K562 (cell line): ENCODE measurements around the gene AKAP6. TPM values are rescaled to one million over a fixed set of nuclear protein-coding genes. Genes with fewer than 3 reads are reported as not detected.

Experiments used
- ATAC-seq: fragments of 200-7000 bp; cut with Tn5 transposase; 3 replicates; pipeline ENCODE4 v1.9.1; 2020; ENCODE audit warnings: moderate library complexity
- BruUV-seq: library from RNA; stranded (reverse); fragments of 400-500 nt; replicated peaks from 2 replicates; lab custom pipeline; 2021; lab: Mats Ljungman, UMichigan
- CTCF ChIA-PET: fragments of 300-600 bp; formaldehyde crosslinking; extraction: SDS; loops from one replicate; lab custom pipeline; 2021; ENCODE audit warnings: low intra/inter-chr PET ratio; lab: Yijun Ruan, JAX
- POLR2A ChIA-PET: fragments of 300-600, 350-650 bp; sonication (Branson Sonifier 250); formaldehyde crosslinking; extraction: SDS; loops from one replicate; lab custom pipeline; 2021; ENCODE audit warnings: antibody characterized with exemption, inconsistent platforms; lab: Yijun Ruan, JAX
- DNase-seq, 4 experiments: peaks; one replicate each; pipeline versions ENCODE4 v3.0.0 to v3.0.0-alpha.2; 2011 to 2018; ENCODE audit warnings: low spot score in 3 of 4, mixed read lengths in 3 of 4; ENCODE audit errors: extremely low read depth in 1 of 4
- FAIRE-seq: peaks from 2 replicates; lab custom pipeline; 2011; peaks lifted over from hg19 to GRCh38; lab: Jason Lieb, UNC
- H2AFZ ChIP-seq: 2 replicates; pipeline ENCODE4 v1.6.0; 2011; ENCODE audit warnings: low read depth, low read length, control low read depth, inconsistent platforms
- H3K27ac ChIP-seq: fragments of 200-600 bp; 3 replicates; pipeline ENCODE4 v1.8.0; 2011; ENCODE audit warnings: low read depth, mild to moderate bottlenecking, control low read depth, inconsistent platforms, low read length, moderate library complexity, mixed read lengths; ENCODE audit errors: extremely low read depth
- H3K27me3 ChIP-seq, 2 experiments: fragments of 300-600 bp in 1 of 2; 2 replicates in 1 of 2; 3 replicates in 1 of 2; pipeline versions ENCODE4 v1.6.0 to v1.8.0; 2011; ENCODE audit warnings: inconsistent platforms in 2 of 2, low read length in 2 of 2, mild to moderate bottlenecking in 1 of 2, mixed read lengths in 1 of 2, moderate library complexity in 1 of 2; ENCODE audit not compliant: control insufficient read depth in 2 of 2, insufficient read depth in 2 of 2
- H3K36me3 ChIP-seq: fragments of 300-600 bp; 3 replicates; pipeline ENCODE4 v1.8.0; 2011; ENCODE audit warnings: mild to moderate bottlenecking, low read length, inconsistent platforms; ENCODE audit not compliant: control insufficient read depth, insufficient read depth
- H3K4me1 ChIP-seq, 2 experiments: fragments of 200-600 bp in 1 of 2; replicated peaks in 1 of 2; 2 replicates in 1 of 2; 3 replicates in 1 of 2; pipeline versions ENCODE4 v1.5.1 to v1.8.0; 2011; ENCODE audit warnings: inconsistent platforms in 2 of 2, low read length in 2 of 2, mild to moderate bottlenecking in 1 of 2, mixed read lengths in 1 of 2, moderate library complexity in 1 of 2; ENCODE audit not compliant: control insufficient read depth in 2 of 2, insufficient read depth in 2 of 2
- H3K4me2 ChIP-seq: 2 replicates; pipeline ENCODE4 v1.6.1; 2011; ENCODE audit warnings: low read length, control low read depth, inconsistent platforms, mixed read lengths; ENCODE audit not compliant: insufficient read depth
- H3K4me3 ChIP-seq: fragments of 200-600 bp; sonication (generic), shearing (Covaris generic); 2 replicates; pipeline ENCODE4 v1.5.1; 2016; ENCODE audit warnings: control low read depth, inconsistent platforms
- H3K79me2 ChIP-seq: fragments of 200-600 bp; 3 replicates; pipeline ENCODE4 v1.8.0; 2011; ENCODE audit warnings: low read length, inconsistent platforms; ENCODE audit not compliant: control insufficient read depth, insufficient read depth
- H3K9ac ChIP-seq, 2 experiments: 2 replicates each; pipeline versions ENCODE4 v1.6.0 to v1.6.1; 2011; ENCODE audit warnings: low read depth in 2 of 2, low read length in 2 of 2, control low read depth in 1 of 2, inconsistent platforms in 1 of 2, mild to moderate bottlenecking in 1 of 2, mixed read lengths in 1 of 2; ENCODE audit not compliant: insufficient read depth in 1 of 2
- H3K9me1 ChIP-seq: one replicate; pipeline ENCODE4 v1.6.0; 2011; ENCODE audit warnings: inconsistent platforms, mild to moderate bottlenecking, low read length, moderate library complexity; ENCODE audit not compliant: control insufficient read depth, insufficient read depth
- H3K9me3 ChIP-seq: replicated peaks from 2 replicates; pipeline ENCODE4 v1.5.1; 2011; ENCODE audit warnings: low read depth, low read length, inconsistent platforms; ENCODE audit not compliant: control insufficient read depth, insufficient read depth
- H4K20me1 ChIP-seq: replicated peaks from 2 replicates; pipeline ENCODE4 v1.6.1; 2011; ENCODE audit warnings: low read length, inconsistent platforms, mixed read lengths; ENCODE audit not compliant: control insufficient read depth, insufficient read depth
- BRD9 ChIP-seq: fragments of 450-650 bp; IDR thresholded peaks from 2 replicates; pipeline ENCODE4 v1.6.1; 2018; ENCODE audit warnings: low read depth; ENCODE audit not compliant: partially characterized antibody
- CC2D1A ChIP-seq: fragments of 450-650 bp; IDR thresholded peaks from 2 replicates; pipeline ENCODE4 v1.6.1; 2017; ENCODE audit warnings: mild to moderate bottlenecking
- GABPB1 ChIP-seq: sonication (generic); formaldehyde crosslinking; IDR thresholded peaks from 2 replicates; pipeline ENCODE4 v1.8.0; 2022; ENCODE audit warnings: mild to moderate bottlenecking, missing genetic modification reagents
- HOMEZ ChIP-seq: fragments of 250-450 bp; sonication (Bioruptor Pico); IDR thresholded peaks from 2 replicates; pipeline ENCODE4 v1.4.0; 2020; ENCODE audit warnings: mild to moderate bottlenecking, moderate library complexity
- TCF7 ChIP-seq: sonication (generic); IDR thresholded peaks from 2 replicates; pipeline ENCODE4 v1.6.1; 2016; ENCODE audit warnings: antibody characterized with exemption, borderline replicate concordance
- THRA ChIP-seq: fragments of 450-650 bp; IDR thresholded peaks from 2 replicates; pipeline ENCODE4 v1.6.1; 2017; ENCODE audit warnings: mild to moderate bottlenecking, moderate library complexity
- TRIM25 ChIP-seq: fragments of 450-650 bp; IDR thresholded peaks from 2 replicates; pipeline ENCODE4 v1.7.0; 2016; ENCODE audit warnings: borderline replicate concordance
- ZMIZ1 ChIP-seq, 2 experiments: fragments of 150-350 bp in 1 of 2; IDR thresholded peaks; 2 replicates each; pipeline ENCODE4 v1.6.1; 2012 to 2016; ENCODE audit warnings: low read depth in 2 of 2, low read length in 2 of 2, mild to moderate bottlenecking in 1 of 2, moderate library complexity in 1 of 2
- ZNF140 ChIP-seq: fragments of 250-450 bp; sonication (Bioruptor Pico); IDR thresholded peaks from 2 replicates; pipeline ENCODE4 v1.8.0; 2021; ENCODE audit warnings: moderate library complexity, mild to moderate bottlenecking, inconsistent platforms
- ZNF274 ChIP-seq: IDR thresholded peaks from 2 replicates; pipeline ENCODE4 v1.6.1; 2011; ENCODE audit warnings: low read depth, mild to moderate bottlenecking, low read length, moderate library complexity, borderline replicate concordance
- ZNF79 ChIP-seq: fragments of 250-450 bp; sonication (Bioruptor Pico); IDR thresholded peaks from 2 replicates; pipeline ENCODE4 v1.4.0; 2020; ENCODE audit warnings: low read depth, mild to moderate bottlenecking, moderate library complexity
- in situ Hi-C: fragments of 300-500 bp; cut with MboI; formaldehyde crosslinking; loops from 4 replicates; pipeline ENCODE4 v1.15.0; 2018; ENCODE audit warnings: inconsistent platforms, mixed read lengths
- intact Hi-C: fragments of 100-400 bp; cut with micrococcal nuclease; formaldehyde crosslinking; loops from 2 replicates; pipeline ENCODE4 v1.14.2; 2022
- polyA plus RNA-seq, 8 experiments: library from polyadenylated mRNA; depleted of rRNA in 4 of 8; stranded (reverse) in 5 of 8; unstranded in 3 of 8; fragments of >200 nt; fragmentation: Nextera tagmentation in 2 of 8; fragmentation: Illumina TruSeq in 1 of 8; extraction: Ambion mirVana in 2 of 8; extraction: Trizol in 1 of 8; gene quantifications; 2 replicates each; pipeline versions ENCODE4 v1.2.1 to v1.2.3, GENCODE V29; 2011 to 2014; ENCODE audit warnings: inconsistent platforms in 1 of 8, missing spikeins in 1 of 8
- total RNA-seq, 7 experiments: library from RNA; depleted of rRNA in 6 of 7; stranded (reverse); fragments of >200 nt in 6 of 7; fragmentation: Illumina TruSeq in 2 of 7; extraction: Trizol in 2 of 7; gene quantifications; 2 replicates each; pipeline versions ENCODE4 v1.2.1 to v1.2.3, GENCODE V29; 2011 to 2021; ENCODE audit warnings: low replicate concordance in 1 of 7

AKAP6 gene
- total and polyA plus RNA-seq, 9 of the 15 experiments (the other 6 are each of a cell fraction or from before 2014, with no cell fraction given) = 0.03 to 1.7 (median 0.48) TPM

- H2AFZ ChIP-seq = no peak overlapping the region
- H3K27me3 ChIP-seq = no peaks in the 10 kb centered on the region
- FAIRE-seq (no peak), DNase-seq (no peak), ATAC-seq (no peak)
- H3K4me2 ChIP-seq = no peak overlapping the region
- H3K4me1 ChIP-seq = no peaks in the 10 kb centered on the region
- no peaks in the 10 kb centered on the region for H3K9me1 ChIP-seq
- H3K79me2 ChIP-seq = no peaks in the 10 kb centered on the region
- H3K4me3 ChIP-seq = no peak overlapping the region
- no peaks in the 10 kb centered on the region for H3K9me3 ChIP-seq
- intact Hi-C loops (no loop called here), in situ Hi-C loops (no loop called here)
- H3K9ac ChIP-seq = no peak overlapping the region
- no peaks in the 10 kb centered on the region for H4K20me1 ChIP-seq
- ChIA-PET POLR2A (no interaction called here), CTCF (no interaction called here)
- no peak overlapping the region for H3K27ac ChIP-seq
- no peaks in the 10 kb centered on the region for H3K36me3 ChIP-seq
- BruUV-seq = no TSS peak
- TF ChIP-seq HOMEZ (CRISPR knock-in tag) (no peak), CC2D1A (no peak), ZMIZ1 (IDR thresholded peaks at IDR 0.05; ENCODE audit: low read depth in 2 of 2, low read length in 2 of 2) (no peak), THRA (no peak), TRIM25 (no peak), GABPB1 (CRISPR knock-in tag) (no peak), BRD9 (no peak), ZNF79 (CRISPR knock-in tag) (no peak), TCF7 (no peak), ZNF140 (no peak), ZNF274 (no peak)
These were observed 18.2 kb upstream of the AKAP6 start for GRCh38 chr14:32310876-32311275.
